K562 (cell line): ENCODE results near the gene STON2. TPM values are rescaled to one million over a fixed set of nuclear protein-coding genes. Genes with fewer than 3 reads are reported as not detected.

Source experiments
- ATF7 ChIP-seq: fragments of 450-650 bp; IDR thresholded peaks from 2 replicates; pipeline ENCODE4 v1.7.1; 2014; ENCODE audit warnings: mild to moderate bottlenecking, moderate library complexity
- BDP1 ChIP-seq: IDR thresholded peaks from 3 replicates; pipeline ENCODE4 v1.6.1; 2011; ENCODE audit not compliant: insufficient read length, insufficient read depth
- CEBPZ ChIP-seq: fragments of 150-350 bp; IDR thresholded peaks from 2 replicates; pipeline ENCODE4 v1.6.1; 2014; ENCODE audit warnings: low read depth, mild to moderate bottlenecking, low read length, borderline replicate concordance
- CUX1 ChIP-seq: fragments of 200-800 bp; sonication (Bioruptor generic); IDR thresholded peaks from 2 replicates; pipeline ENCODE4 v1.6.1; 2016; ENCODE audit warnings: missing genetic modification characterization, missing compliant biosample characterization
- EGR1 ChIP-seq: fragments of 450-650 bp; conservative IDR thresholded peaks from 2 replicates; pipeline ENCODE4 v1.6.1; 2017; ENCODE audit warnings: mild to moderate bottlenecking
- ERF ChIP-seq: fragments of 450-650 bp; formaldehyde crosslinking; IDR thresholded peaks from 2 replicates; pipeline ENCODE4 v1.4.0; 2020; ENCODE audit warnings: mild to moderate bottlenecking, mixed read lengths
- FOXJ2 ChIP-seq: fragments of 200-800 bp; sonication (Bioruptor generic); IDR thresholded peaks from 2 replicates; pipeline ENCODE4 v1.6.1; 2016; ENCODE audit warnings: missing genetic modification characterization, missing compliant biosample characterization
- HCFC1 ChIP-seq: IDR thresholded peaks from 2 replicates; pipeline ENCODE4 v1.6.1; 2012; ENCODE audit warnings: low read depth, low read length, improper control_type of control experiment
- HES1 ChIP-seq: fragments of 450-650 bp; IDR thresholded peaks from 2 replicates; pipeline ENCODE4 v1.6.1; 2016; ENCODE audit warnings: low read depth, mild to moderate bottlenecking, moderate library complexity
- KAT2B ChIP-seq: IDR thresholded peaks from one replicate; pipeline ENCODE4 v1.6.1; 2012; ENCODE audit warnings: low read depth, mild to moderate bottlenecking, control low read depth, inconsistent platforms, low read length, moderate library complexity
- MIER1 ChIP-seq: fragments of 450-650 bp; IDR thresholded peaks from 2 replicates; pipeline ENCODE4 v1.6.1; 2016; ENCODE audit warnings: antibody characterized with exemption, mild to moderate bottlenecking, low read depth
- RBM17 ChIP-seq: fragments of 200-400 bp; formaldehyde crosslinking; IDR thresholded peaks from 2 replicates; pipeline ENCODE4 v1.6.1; 2017; ENCODE audit warnings: low read depth, mild to moderate bottlenecking, low read length, borderline replicate concordance
- RFX5 ChIP-seq: IDR thresholded peaks from 2 replicates; pipeline ENCODE4 v1.6.1; 2011; ENCODE audit warnings: low read depth, mild to moderate bottlenecking, improper control_type of control experiment, low read length
- SMARCA4 ChIP-seq: fragments of 450-650 bp; IDR thresholded peaks from 2 replicates; pipeline ENCODE4 v1.6.1; 2016
- SPI1 ChIP-seq: IDR thresholded peaks from 2 replicates; pipeline ENCODE4 v1.6.1; 2011; ENCODE audit warnings: low read depth, low read length, control low read depth, borderline replicate concordance
- SRSF3 ChIP-seq: fragments of 200-400 bp; formaldehyde crosslinking; IDR thresholded peaks from 2 replicates; pipeline ENCODE4 v1.6.1; 2016; ENCODE audit warnings: mild to moderate bottlenecking, low read length, moderate library complexity; ENCODE audit not compliant: insufficient read depth
- TBL1XR1 ChIP-seq, 2 experiments: IDR thresholded peaks; 2 replicates each; pipeline ENCODE4 v1.6.1; 2012; ENCODE audit warnings: improper control_type of control experiment in 2 of 2, low read length in 2 of 2, mild to moderate bottlenecking in 1 of 2
- ZBED1 ChIP-seq: IDR thresholded peaks from 2 replicates; pipeline ENCODE4 v1.6.1; 2014
- ZFP30 ChIP-seq: fragments of 250-450 bp; sonication (Bioruptor Pico); IDR thresholded peaks from 2 replicates; pipeline ENCODE4 v1.8.0; 2022; ENCODE audit warnings: moderate library complexity, mild to moderate bottlenecking, inconsistent platforms, borderline replicate concordance
- ZNF12 ChIP-seq: sonication (generic); formaldehyde crosslinking; IDR thresholded peaks from 2 replicates; pipeline ENCODE4 v1.4.0; 2020; ENCODE audit warnings: mild to moderate bottlenecking, missing genetic modification reagents
- ZNF143 ChIP-seq: sonication (generic); formaldehyde crosslinking; IDR thresholded peaks from 2 replicates; pipeline ENCODE4 v1.9.0; 2022; ENCODE audit warnings: mild to moderate bottlenecking, missing genetic modification reagents
- ZNF239 ChIP-seq: fragments of 250-450 bp; sonication (Bioruptor Pico); IDR thresholded peaks from 2 replicates; pipeline ENCODE4 v1.4.0; 2020; ENCODE audit warnings: mild to moderate bottlenecking
- ZNF354B ChIP-seq: fragments of 250-450 bp; sonication (Bioruptor Pico); IDR thresholded peaks from 2 replicates; pipeline ENCODE4 v1.4.0; 2020
- polyA plus RNA-seq, 8 experiments: library from polyadenylated mRNA; depleted of rRNA in 4 of 8; stranded (reverse) in 5 of 8; unstranded in 3 of 8; fragments of >200 nt; fragmentation: Nextera tagmentation in 2 of 8; fragmentation: Illumina TruSeq in 1 of 8; extraction: Ambion mirVana in 2 of 8; extraction: Trizol in 1 of 8; gene quantifications; 2 replicates each; pipeline versions ENCODE4 v1.2.1 to v1.2.3, GENCODE V29; 2011 to 2014; ENCODE audit warnings: inconsistent platforms in 1 of 8, missing spikeins in 1 of 8
- total RNA-seq, 7 experiments: library from RNA; depleted of rRNA in 6 of 7; stranded (reverse); fragments of >200 nt in 6 of 7; fragmentation: Illumina TruSeq in 2 of 7; extraction: Trizol in 2 of 7; gene quantifications; 2 replicates each; pipeline versions ENCODE4 v1.2.1 to v1.2.3, GENCODE V29; 2011 to 2021; ENCODE audit warnings: low replicate concordance in 1 of 7

STON2 gene
- total and polyA plus RNA-seq, 9 of the 15 experiments (the other 6 are each of a cell fraction or from before 2014, with no cell fraction given), result 7.8 to 99.3 (median 53.5) TPM

- TF ChIP-seq FOXJ2, result no peak
- TF ChIP-seq MIER1, result no peak
- TF ChIP-seq KAT2B, result no peak
- peak; percentile 63 for TF ChIP-seq ATF7
- no peak for TF ChIP-seq ZNF239 (CRISPR knock-in tag)
- TF ChIP-seq ZBED1, result no peak
- TF ChIP-seq SMARCA4, result no peak
- no peak for TF ChIP-seq SPI1
- TF ChIP-seq ZNF12 (CRISPR knock-in tag), result no peak
- no peak for TF ChIP-seq ZFP30 (CRISPR knock-in tag)
- TF ChIP-seq HCFC1, result no peak
- no peak for TF ChIP-seq ZNF354B (CRISPR knock-in tag)
- TF ChIP-seq CEBPZ, result no peak
- TF ChIP-seq RFX5, result no peak
- no peak for TF ChIP-seq SRSF3
- no peak for TF ChIP-seq TBL1XR1 (IDR thresholded peaks at IDR 0.05; ENCODE audit: low read length in 2 of 2)
- TF ChIP-seq HES1, result no peak
- TF ChIP-seq RBM17, result no peak
- TF ChIP-seq ERF (CRISPR knock-in tag), result 0 out of 2 replicates have a peak, but pooled peaks have one; percentile 20
- no peak for TF ChIP-seq EGR1
- no peak for TF ChIP-seq CUX1 (CRISPR knock-in tag)
- no peak for TF ChIP-seq BDP1
- no peak for TF ChIP-seq ZNF143 (CRISPR knock-in tag)
These were observed 180.8 kb downstream of the STON2 start (continued) for GRCh38 chr14:81219210-81219758.
